Smooth muscle cell (in vitro differentiated cells): ENCODE results near the gene DLEC1. TPM values are rescaled to one million over a fixed set of nuclear protein-coding genes. Genes with fewer than 3 reads are reported as not detected.

Source experiments
- DNase-seq: peaks from one replicate; lab custom pipeline; 2025; ENCODE audit not compliant: unreplicated experiment; lab: John Stamatoyannopoulos, UW
- H2AFZ ChIP-seq: fragments of 200-600 bp; sonication (generic); 2 replicates; pipeline ENCODE4 v1.6.0; 2016; ENCODE audit warnings: antibody characterized with exemption, low read depth, mild to moderate bottlenecking
- H3F3A ChIP-seq: fragments of 200-600 bp; sonication (generic); 2 replicates; pipeline ENCODE4 v1.6.0; 2017; ENCODE audit warnings: antibody characterized with exemption, low read depth
- H3K27ac ChIP-seq: fragments of 200-600 bp; sonication (generic); 2 replicates; pipeline ENCODE4 v1.5.1; 2016; ENCODE audit warnings: low read depth, mild to moderate bottlenecking
- H3K27me3 ChIP-seq: fragments of 200-600 bp; sonication (generic); 2 replicates; pipeline ENCODE4 v1.6.1; 2016; ENCODE audit warnings: low read depth, mild to moderate bottlenecking
- H3K36me3 ChIP-seq: fragments of 200-600 bp; sonication (generic); 2 replicates; pipeline ENCODE4 v1.5.1; 2016; ENCODE audit warnings: low read depth
- H3K4me1 ChIP-seq: fragments of 200-600 bp; sonication (generic); 2 replicates; pipeline ENCODE4 v1.5.1; 2016; ENCODE audit warnings: low read depth
- H3K4me2 ChIP-seq: fragments of 200-600 bp; sonication (generic); 2 replicates; pipeline ENCODE4 v1.6.0; 2016; ENCODE audit warnings: mild to moderate bottlenecking
- H3K4me3 ChIP-seq: fragments of 200-600 bp; sonication (generic); 2 replicates; pipeline ENCODE4 v1.5.1; 2016; ENCODE audit warnings: mild to moderate bottlenecking
- H3K79me2 ChIP-seq: fragments of 200-600 bp; sonication (generic); 2 replicates; pipeline ENCODE4 v1.6.0; 2016; ENCODE audit warnings: low read depth, mild to moderate bottlenecking
- H3K9ac ChIP-seq: fragments of 200-600 bp; sonication (generic); 2 replicates; pipeline ENCODE4 v1.6.0; 2016; ENCODE audit warnings: low read depth
- H3K9me3 ChIP-seq: fragments of 200-600 bp; sonication (generic); replicated peaks from 2 replicates; pipeline ENCODE4 v1.5.1; 2016; ENCODE audit warnings: low read depth
- H4K20me1 ChIP-seq: fragments of 200-600 bp; sonication (generic); 2 replicates; pipeline ENCODE4 v1.6.0; 2016; ENCODE audit warnings: low read depth
- WGBS: methylation state at CpG from one replicate; pipeline ENCODE4 v1.1.7; 2016; ENCODE audit warnings: low lambda C conversion rate; 5-methylcytosine and 5-hydroxymethylcytosine counted together
- polyA plus RNA-seq: library from polyadenylated mRNA; unstranded; fragments of >200 nt; fragmentation: Nextera tagmentation; extraction: Ambion mirVana; gene quantifications from 2 replicates; pipeline ENCODE4 v1.2.1, GENCODE V29; 2016
- total RNA-seq: library from RNA; depleted of rRNA; stranded (reverse); fragments of >200 nt; gene quantifications from 2 replicates; pipeline ENCODE4 v1.2.3, GENCODE V29; 2014
- TF ChIP-seq, protein P1 (sequence below): fragments of 200-600 bp; sonication (generic); IDR thresholded peaks from 2 replicates; pipeline ENCODE4 v1.5.1; 2017; ENCODE audit warnings: borderline replicate concordance, mild to moderate bottlenecking, antibody characterized with exemption; ENCODE audit not compliant: insufficient read depth, poor library complexity, severe bottlenecking

DLEC1 gene
- total and polyA plus RNA-seq, 2 experiments from 2014 or later: 0.27 to 0.61 TPM

DNA sequence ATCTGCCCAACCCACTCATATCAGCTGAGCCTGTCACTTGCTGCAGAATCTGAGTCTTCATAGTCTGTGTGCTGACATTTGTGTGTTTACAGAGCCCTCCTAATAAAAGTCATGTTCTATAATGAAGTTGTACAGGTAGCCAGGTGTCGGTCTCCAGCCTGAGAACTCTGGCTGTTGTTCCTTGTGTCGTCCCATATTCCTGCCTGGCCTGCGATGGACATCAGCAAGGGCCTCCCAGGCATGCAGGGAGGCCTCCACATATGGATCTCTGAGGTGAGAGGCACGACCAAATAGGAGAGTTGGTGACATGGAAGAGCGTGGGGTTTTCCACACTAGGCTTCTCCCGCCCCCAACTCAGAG is 45.6 kb upstream of the DLEC1 start:
- no peak overlapping the region for H3K9ac ChIP-seq
- no peaks in the 10 kb centered on the region for H3K27me3 ChIP-seq

DNA sequence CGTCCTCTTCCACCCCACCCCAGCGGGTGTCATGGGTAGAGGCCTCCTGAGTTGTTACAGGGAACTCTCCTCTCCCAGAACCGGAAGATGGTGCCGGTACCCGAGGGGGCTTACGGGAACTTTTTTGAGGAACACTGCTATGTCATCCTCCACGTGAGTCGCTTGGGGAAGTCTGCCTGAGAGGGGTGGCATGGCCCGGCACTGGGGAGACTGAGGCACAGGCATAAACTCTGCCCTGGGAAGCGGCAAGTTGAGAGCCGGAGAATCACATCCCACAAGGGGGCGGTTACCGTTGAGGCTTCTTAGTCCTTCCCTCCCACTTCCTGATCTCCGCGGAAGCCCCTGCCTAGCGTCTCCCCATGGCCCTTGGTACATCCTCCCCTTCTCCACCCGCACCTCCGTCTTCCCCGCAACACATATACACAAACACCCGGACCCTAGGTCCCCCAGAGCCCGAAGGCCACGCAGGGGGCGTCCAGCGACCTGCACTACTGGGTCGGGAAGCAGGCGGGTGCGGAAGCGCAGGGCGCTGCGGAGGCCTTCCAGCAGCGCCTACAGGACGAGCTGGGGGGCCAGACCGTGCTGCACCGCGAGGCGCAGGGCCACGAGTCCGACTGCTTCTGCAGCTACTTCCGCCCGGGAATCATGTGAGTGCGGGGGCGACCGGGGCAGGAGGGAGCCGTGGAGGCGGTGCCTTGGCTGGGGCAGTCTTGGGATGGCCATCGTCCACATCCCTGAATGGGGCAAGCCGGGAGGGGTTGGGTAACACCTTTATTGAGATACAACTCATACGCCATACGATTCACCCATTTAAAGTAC is 45.0 kb upstream of the DLEC1 start:
- Histone ChIP-seq H3K9me3 (no peaks in the 10 kb centered on the region), H3K27ac (peak overlapping the region; percentile 28), H3K27me3 (no peaks in the 10 kb centered on the region), H3K36me3 (no peaks in the 10 kb centered on the region), H3K4me2 (peak overlapping the region; percentile 84), H3F3A (peaks cover 6% of the 10 kb centered on the region), H3K4me1 (peaks cover 4% of the 10 kb centered on the region), H3K79me2 (no peaks in the 10 kb centered on the region), H2AFZ (peak overlapping the region; percentile 84), H3K4me3 (peak overlapping the region; percentile 53), H3K9ac (no peak overlapping the region), H4K20me1 (no peaks in the 10 kb centered on the region)
- DNase-seq: no peak
- TF ChIP-seq, protein P1, sequence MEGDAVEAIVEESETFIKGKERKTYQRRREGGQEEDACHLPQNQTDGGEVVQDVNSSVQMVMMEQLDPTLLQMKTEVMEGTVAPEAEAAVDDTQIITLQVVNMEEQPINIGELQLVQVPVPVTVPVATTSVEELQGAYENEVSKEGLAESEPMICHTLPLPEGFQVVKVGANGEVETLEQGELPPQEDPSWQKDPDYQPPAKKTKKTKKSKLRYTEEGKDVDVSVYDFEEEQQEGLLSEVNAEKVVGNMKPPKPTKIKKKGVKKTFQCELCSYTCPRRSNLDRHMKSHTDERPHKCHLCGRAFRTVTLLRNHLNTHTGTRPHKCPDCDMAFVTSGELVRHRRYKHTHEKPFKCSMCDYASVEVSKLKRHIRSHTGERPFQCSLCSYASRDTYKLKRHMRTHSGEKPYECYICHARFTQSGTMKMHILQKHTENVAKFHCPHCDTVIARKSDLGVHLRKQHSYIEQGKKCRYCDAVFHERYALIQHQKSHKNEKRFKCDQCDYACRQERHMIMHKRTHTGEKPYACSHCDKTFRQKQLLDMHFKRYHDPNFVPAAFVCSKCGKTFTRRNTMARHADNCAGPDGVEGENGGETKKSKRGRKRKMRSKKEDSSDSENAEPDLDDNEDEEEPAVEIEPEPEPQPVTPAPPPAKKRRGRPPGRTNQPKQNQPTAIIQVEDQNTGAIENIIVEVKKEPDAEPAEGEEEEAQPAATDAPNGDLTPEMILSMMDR: no peak
- 20% methylated on average over 49 of the region's 49 CpGs for WGBS

More for the DNA sequence above, 45.6 kb upstream of the DLEC1 start:
- Histone ChIP-seq H3F3A (peaks cover 6% of the 10 kb centered on the region), H3K4me3 (peak overlapping the region; percentile 53), H3K4me2 (peak overlapping the region; percentile 84), H3K27ac (no peak overlapping the region), H4K20me1 (no peaks in the 10 kb centered on the region), H3K79me2 (no peaks in the 10 kb centered on the region), H3K36me3 (no peaks in the 10 kb centered on the region), H2AFZ (peak overlapping the region; percentile 84), H3K4me1 (peaks cover 4% of the 10 kb centered on the region), H3K9me3 (no peaks in the 10 kb centered on the region)
- TF ChIP-seq, protein P1: no peak
- no peak for DNase-seq
- 87% methylated on average over 6 of the region's 6 CpGs for WGBS

DNA sequence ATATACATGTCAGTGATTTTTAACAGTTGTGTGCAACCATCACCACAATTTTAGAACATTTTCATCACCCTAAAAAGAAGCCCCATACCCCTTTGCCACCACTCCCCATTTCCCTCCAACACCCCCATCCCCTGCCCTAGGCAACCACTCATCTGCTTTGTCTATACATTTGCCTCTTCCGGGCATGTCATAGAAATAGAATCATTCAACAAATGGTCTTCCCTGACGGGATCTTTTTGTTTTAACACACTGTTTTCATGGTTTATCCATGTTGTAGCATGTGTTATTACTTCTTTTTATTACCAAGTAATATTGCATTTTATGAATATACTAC is 44.4 kb upstream of the DLEC1 start:
- Histone ChIP-seq H3K9ac (no peak overlapping the region), H3K27ac (no peak overlapping the region)
- 81% methylated on average over 2 of the region's 2 CpGs for WGBS

More for the DNA sequence above, 44.4 kb upstream of the DLEC1 start:
- H3K36me3 ChIP-seq: no peaks in the 10 kb centered on the region
- no peaks in the 10 kb centered on the region for H4K20me1 ChIP-seq
- no peaks in the 10 kb centered on the region for H3K9me3 ChIP-seq
- peak overlapping the region; percentile 53 for H3K4me3 ChIP-seq
- H3F3A ChIP-seq: peaks cover 6% of the 10 kb centered on the region
- no peaks in the 10 kb centered on the region for H3K27me3 ChIP-seq
- H3K4me1 ChIP-seq: peaks cover 4% of the 10 kb centered on the region
- H3K79me2 ChIP-seq: no peaks in the 10 kb centered on the region
- no peak for DNase-seq
- peak overlapping the region; percentile 84 for H3K4me2 ChIP-seq
- peak overlapping the region; percentile 84 for H2AFZ ChIP-seq
- TF ChIP-seq, protein P1: no peak
